Cardiac fibroblast (primary cell): ENCODE measurements around the gene YEATS4.

Source experiments
- DNase-seq, 2 donors: peaks; one replicate each; pipeline versions ENCODE4 v3.0.0 to v3.0.0-alpha.2; 2010; ENCODE audit warnings: low read depth in 2 of 2
- H3K4me3 ChIP-seq, 2 donors: replicated peaks in 1 of 2; 1 replicate in 1 of 2; 2 replicates in 1 of 2; pipeline ENCODE4 v1.5.1; 2011; ENCODE audit warnings: low read depth in 2 of 2, low read length in 2 of 2, mild to moderate bottlenecking in 2 of 2, moderate library complexity in 1 of 2
- CTCF ChIP-seq: IDR thresholded peaks from one replicate; pipeline ENCODE4 v1.5.1; 2011; ENCODE audit warnings: low read depth, mild to moderate bottlenecking, low read length, inconsistent platforms

Gene YEATS4

GRCh38 chr12:69342421-69342820 lies 17.1 kb upstream of the YEATS4 start:
- H3K4me3 ChIP-seq, result no peak overlapping the region
- no peak for DNase-seq
- TF ChIP-seq CTCF, result no peak

GRCh38 chr12:69343357-69343756 lies 16.2 kb upstream of the YEATS4 start:
- TF ChIP-seq CTCF, result no peak
- no peak overlapping the region for H3K4me3 ChIP-seq
- no peak for DNase-seq

GRCh38 chr12:69343885-69344612 lies 15.5 kb upstream of the YEATS4 start:
- no peak overlapping the region for H3K4me3 ChIP-seq
- no peak for TF ChIP-seq CTCF
- DNase-seq, result no peak

GRCh38 chr12:69345077-69345476 lies 14.5 kb upstream of the YEATS4 start:
- TF ChIP-seq CTCF, result no peak
- DNase-seq, result no peak
- no peak overlapping the region for H3K4me3 ChIP-seq

- TF ChIP-seq CTCF, result no peak
- no peak overlapping the region for H3K4me3 ChIP-seq
- no peak for DNase-seq
Observed at GRCh38 chr12:69345742-69346141, 13.8 kb upstream of the YEATS4 start.

- H3K4me3 ChIP-seq, result no peak within 1 kb of the TSS
- no peak for TF ChIP-seq CTCF
- DNase-seq, result no peak
Observed at GRCh38 chr12:69348162-69348938, 11.2 kb upstream of the YEATS4 start, which contains the start of gene LYZ. Gene LYZ (plus strand): TSS chr12:69348381. CDS start chr12:69348409, 28 bp downstream.
